ENCODE measurements around the gene BLOC1S5. TPM values are rescaled to one million over a fixed set of nuclear protein-coding genes. Genes with fewer than 3 reads are reported as not detected.

The BLOC1S5 gene
- total and polyA plus RNA-seq, 3 donors from 2014 or later, result 8.4 to 12.1 (median 10.9) TPM

DNA sequence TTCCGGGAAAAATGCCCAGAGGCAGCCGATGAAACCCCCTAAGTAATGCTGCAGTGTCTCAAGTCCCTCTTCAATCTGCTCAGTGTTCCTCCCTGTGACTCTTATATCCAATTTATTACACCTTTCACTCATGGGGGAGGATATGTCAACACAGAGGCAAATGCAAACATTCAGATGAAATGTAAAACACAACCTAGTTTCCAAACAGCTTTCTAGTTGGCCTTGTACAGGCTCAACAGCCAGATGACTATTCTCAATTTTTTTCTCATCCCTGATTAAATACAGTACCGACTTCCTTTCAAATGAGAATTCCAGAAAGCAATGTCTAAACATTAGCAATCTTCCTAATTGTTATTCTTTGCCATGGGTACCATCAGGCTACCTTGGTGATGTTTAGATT, 65.0 kb downstream of the BLOC1S5 start:
- 67 to 72% methylated on average over 3 of the region's 3 CpGs for whole genome bisulfite sequencing, 2 donors
- Histone ChIP-seq H3K4me3 (no peak overlapping the region), H3K4me1 (no peaks in the 10 kb centered on the region), H3K9me3 (no peaks in the 10 kb centered on the region), H3K27ac (no peak overlapping the region), H3K27me3 (no peaks in the 10 kb centered on the region), H3K36me3 (ENCODE audit: low read depth, missing control alignments) (no peaks in the 10 kb centered on the region)
- no peak for DNase-seq
- no peak for TF ChIP-seq POLR2A (IDR thresholded peaks at IDR 0.05)
- TF ChIP-seq, protein P1, sequence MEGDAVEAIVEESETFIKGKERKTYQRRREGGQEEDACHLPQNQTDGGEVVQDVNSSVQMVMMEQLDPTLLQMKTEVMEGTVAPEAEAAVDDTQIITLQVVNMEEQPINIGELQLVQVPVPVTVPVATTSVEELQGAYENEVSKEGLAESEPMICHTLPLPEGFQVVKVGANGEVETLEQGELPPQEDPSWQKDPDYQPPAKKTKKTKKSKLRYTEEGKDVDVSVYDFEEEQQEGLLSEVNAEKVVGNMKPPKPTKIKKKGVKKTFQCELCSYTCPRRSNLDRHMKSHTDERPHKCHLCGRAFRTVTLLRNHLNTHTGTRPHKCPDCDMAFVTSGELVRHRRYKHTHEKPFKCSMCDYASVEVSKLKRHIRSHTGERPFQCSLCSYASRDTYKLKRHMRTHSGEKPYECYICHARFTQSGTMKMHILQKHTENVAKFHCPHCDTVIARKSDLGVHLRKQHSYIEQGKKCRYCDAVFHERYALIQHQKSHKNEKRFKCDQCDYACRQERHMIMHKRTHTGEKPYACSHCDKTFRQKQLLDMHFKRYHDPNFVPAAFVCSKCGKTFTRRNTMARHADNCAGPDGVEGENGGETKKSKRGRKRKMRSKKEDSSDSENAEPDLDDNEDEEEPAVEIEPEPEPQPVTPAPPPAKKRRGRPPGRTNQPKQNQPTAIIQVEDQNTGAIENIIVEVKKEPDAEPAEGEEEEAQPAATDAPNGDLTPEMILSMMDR (IDR thresholded peaks at IDR 0.05), result no peak
- intact Hi-C loops (cut with DNase I; ENCODE audit: low total_unique reads), result no loop called here

DNA sequence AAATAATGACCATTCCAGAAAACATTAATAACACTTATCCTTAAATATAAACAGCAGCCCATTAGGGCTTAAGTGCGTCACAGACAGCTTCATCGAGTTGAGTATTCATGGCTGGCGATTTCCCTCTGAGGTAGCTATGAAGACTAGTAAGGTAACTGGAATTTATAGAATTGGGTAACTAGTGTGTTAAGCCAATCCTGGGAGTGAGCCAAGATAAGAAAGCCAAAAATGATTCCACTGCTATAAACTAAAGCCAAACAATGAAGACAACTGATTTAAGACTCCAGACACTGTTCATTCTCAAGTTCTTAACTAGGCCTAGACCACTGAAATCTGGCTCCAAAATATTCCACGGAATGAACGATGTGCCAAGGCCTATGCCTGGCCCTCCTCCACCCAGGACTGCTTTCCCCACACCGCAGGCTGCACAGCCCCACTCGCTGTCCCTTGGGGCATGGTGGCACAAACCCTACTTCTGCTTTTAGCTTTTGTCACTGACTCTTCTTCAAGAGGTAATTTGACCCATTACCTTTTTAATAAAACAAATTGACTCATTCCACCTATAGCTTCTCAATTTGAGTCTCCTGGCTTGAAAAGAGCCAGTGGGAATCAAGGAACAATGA, 66.0 kb downstream of the BLOC1S5 start:
- Histone ChIP-seq H3K27me3 (no peaks in the 10 kb centered on the region), H3K4me3 (no peak overlapping the region), H3K27ac (no peak overlapping the region), H3K4me1 (no peaks in the 10 kb centered on the region), H3K9me3 (no peaks in the 10 kb centered on the region), H3K36me3 (ENCODE audit: low read depth, missing control alignments) (no peaks in the 10 kb centered on the region)
- DNase-seq, result no peak
- intact Hi-C loops (cut with DNase I; ENCODE audit: low total_unique reads), result no loop called here
- WGBS, 2 donors, result 91 to 96% methylated on average over 7 of the region's 7 CpGs
- TF ChIP-seq, protein P1 (IDR thresholded peaks at IDR 0.05), result no peak
- TF ChIP-seq POLR2A (IDR thresholded peaks at IDR 0.05), result no peak

- Histone ChIP-seq H3K9me3 (no peaks in the 10 kb centered on the region), H3K4me1 (no peaks in the 10 kb centered on the region), H3K27ac (no peak overlapping the region), H3K36me3 (ENCODE audit: low read depth, missing control alignments) (no peaks in the 10 kb centered on the region), H3K4me3 (no peak overlapping the region), H3K27me3 (no peaks in the 10 kb centered on the region)
- no peak for TF ChIP-seq POLR2A (IDR thresholded peaks at IDR 0.05)
- TF ChIP-seq, protein P1 (IDR thresholded peaks at IDR 0.05), result no peak
- WGBS, 2 donors, result 77 to 89% methylated on average over 3 of the region's 3 CpGs
- no peak for DNase-seq
- intact Hi-C loops (cut with DNase I; ENCODE audit: low total_unique reads), result no loop called here
These were observed 66.9 kb downstream of the BLOC1S5 start for GRCh38 chr6:7997286-7997685.

DNA sequence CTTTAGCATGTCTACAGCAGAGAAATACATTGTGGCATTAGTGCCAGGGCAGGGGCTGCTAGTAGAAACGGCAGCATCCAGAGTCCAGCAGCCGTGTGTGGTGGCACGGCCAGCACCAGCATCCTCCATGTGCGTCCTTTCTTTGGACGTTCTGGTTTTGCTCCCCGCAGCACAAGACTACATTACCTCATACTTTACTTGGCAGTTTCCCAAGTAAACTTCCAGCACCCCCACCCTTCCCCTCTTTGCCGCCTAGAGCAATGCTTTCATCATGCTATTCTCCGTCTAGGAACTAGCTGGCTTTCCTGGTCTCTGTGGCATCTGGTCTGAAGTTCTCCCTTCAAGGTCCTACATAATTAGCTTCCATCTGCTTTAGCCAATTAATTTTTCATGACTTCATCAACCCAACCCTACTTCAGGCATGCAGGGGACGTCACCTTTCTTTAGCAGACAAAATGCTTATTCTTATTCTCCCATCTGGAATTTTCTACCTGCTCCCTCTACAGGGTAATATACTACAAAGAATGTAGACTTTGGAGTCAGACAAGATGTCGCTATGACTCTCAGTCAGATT, 67.6 kb downstream of the BLOC1S5 start:
- intact Hi-C loops (cut with DNase I; ENCODE audit: low total_unique reads), result no loop called here
- H3K27ac ChIP-seq, result no peak overlapping the region
- TF ChIP-seq POLR2A (IDR thresholded peaks at IDR 0.05), result no peak
- TF ChIP-seq, protein P1 (IDR thresholded peaks at IDR 0.05), result no peak
- no peak overlapping the region for H3K4me3 ChIP-seq
- DNase-seq, result no peak
- no peaks in the 10 kb centered on the region for H3K36me3 ChIP-seq (ENCODE audit: low read depth, missing control alignments)
- H3K4me1 ChIP-seq, result no peaks in the 10 kb centered on the region
- WGBS, 2 donors, result 66 to 67% methylated on average over 10 of the region's 10 CpGs
- H3K9me3 ChIP-seq, result no peaks in the 10 kb centered on the region
- no peaks in the 10 kb centered on the region for H3K27me3 ChIP-seq

DNA sequence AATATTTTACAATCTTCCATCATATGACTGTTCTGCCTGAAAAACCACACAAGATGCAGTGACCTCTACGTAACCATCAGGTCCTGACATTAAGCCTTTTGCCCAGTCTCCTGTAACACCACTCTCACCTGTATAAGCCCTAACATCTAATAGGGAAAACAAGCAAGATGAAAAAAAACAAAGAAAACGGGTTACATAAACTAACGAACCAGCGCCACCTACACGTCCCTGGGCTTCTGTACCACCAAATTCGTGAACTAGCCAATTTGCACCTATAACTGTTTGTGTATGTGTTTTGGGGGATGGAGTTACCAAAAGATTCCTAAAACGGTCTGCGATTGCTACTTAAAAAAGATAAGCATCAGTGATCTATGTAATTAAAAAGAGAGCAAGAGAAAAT, 70.2 kb downstream of the BLOC1S5 start:
- 77 to 95% methylated on average over 8 of the region's 8 CpGs for WGBS, 2 donors
- Histone ChIP-seq H3K4me1 (no peaks in the 10 kb centered on the region), H3K9me3 (no peaks in the 10 kb centered on the region), H3K27ac (no peak overlapping the region), H3K27me3 (no peaks in the 10 kb centered on the region), H3K4me3 (no peak overlapping the region), H3K36me3 (ENCODE audit: low read depth, missing control alignments) (no peaks in the 10 kb centered on the region)
- TF ChIP-seq, protein P1 (IDR thresholded peaks at IDR 0.05), result no peak
- no peak for TF ChIP-seq POLR2A (IDR thresholded peaks at IDR 0.05)
- DNase-seq, result no peak
- intact Hi-C loops (cut with DNase I; ENCODE audit: low total_unique reads), result loop anchor here (5.0 kb wide), 1 partner anchor 267 kb away; the partner anchor contains the start of gene BMP6

All from testis (tissue), 3 donors.